GM12878 (cell line): ENCODE results near the gene XPNPEP2. TPM values are rescaled to one million over a fixed set of nuclear protein-coding genes. Genes with fewer than 3 reads are reported as not detected.
A peak's percentile ranks its signal among the peaks of the same experiment; 100 is the strongest.

ENCODE experiments used
- BRCA1 ChIP-seq: IDR thresholded peaks from 2 replicates; pipeline ENCODE4 v1.6.1; 2011; ENCODE audit warnings: low read depth, low read length, improper control_type of control experiment
- CBFB ChIP-seq: IDR thresholded peaks from 2 replicates; pipeline ENCODE4 v1.6.1; 2016; ENCODE audit warnings: antibody characterized with exemption, low read depth
- CHD2 ChIP-seq: IDR thresholded peaks from 2 replicates; pipeline ENCODE4 v1.6.1; 2011; ENCODE audit warnings: low read depth, low read length, improper control_type of control experiment, borderline replicate concordance
- EED ChIP-seq: sonication (generic); IDR thresholded peaks from 2 replicates; pipeline ENCODE4 v1.6.1; 2016; ENCODE audit warnings: antibody characterized with exemption, low read depth
- IKZF1 ChIP-seq: fragments of 450-650 bp; conservative IDR thresholded peaks from 2 replicates; pipeline ENCODE4 v1.6.1; 2017; ENCODE audit warnings: antibody characterized with exemption, mild to moderate bottlenecking
- JUNB ChIP-seq: IDR thresholded peaks from 2 replicates; pipeline ENCODE4 v1.6.1; 2016; ENCODE audit warnings: antibody characterized with exemption, mild to moderate bottlenecking
- MXI1 ChIP-seq: fragments of 150-350 bp; IDR thresholded peaks from 2 replicates; pipeline ENCODE4 v1.6.1; 2011; ENCODE audit warnings: low read depth, mild to moderate bottlenecking, inconsistent platforms, low read length, improper control_type of control experiment
- NFIC ChIP-seq: IDR thresholded peaks from 2 replicates; pipeline ENCODE4 v1.6.1; 2012; ENCODE audit warnings: low read depth, mild to moderate bottlenecking, inconsistent platforms, low read length, moderate library complexity
- NR2C1 ChIP-seq: fragments of 450-650 bp; IDR thresholded peaks from 2 replicates; pipeline ENCODE4 v1.6.1; 2017; ENCODE audit warnings: antibody characterized with exemption, mild to moderate bottlenecking, moderate library complexity
- POU2F2 ChIP-seq: IDR thresholded peaks from 3 replicates; pipeline ENCODE4 v1.6.1; 2011; ENCODE audit warnings: low read depth, mild to moderate bottlenecking, low read length, borderline replicate concordance
- WRNIP1 ChIP-seq: IDR thresholded peaks from 2 replicates; pipeline ENCODE4 v1.6.1; 2011; ENCODE audit warnings: low read depth, low read length, improper control_type of control experiment, borderline replicate concordance
- ZZZ3 ChIP-seq: IDR thresholded peaks from 2 replicates; pipeline ENCODE4 v1.6.1; 2011; ENCODE audit warnings: low read depth; ENCODE audit not compliant: control insufficient read depth, insufficient read length
- polyA plus RNA-seq, 11 experiments: library from polyadenylated mRNA; depleted of rRNA in 4 of 11; unstranded in 6 of 11; stranded (reverse) in 5 of 11; fragments of >200 nt; fragmentation: Nextera tagmentation in 4 of 11; fragmentation: Illumina TruSeq in 1 of 11; extraction: Ambion mirVana in 4 of 11; extraction: Trizol in 1 of 11; gene quantifications; 1 replicate in 1 of 11; 2 replicates in 10 of 11; pipeline versions ENCODE4 v1.2.1 to v1.2.3, GENCODE V29; 2011 to 2016; ENCODE audit warnings: inconsistent platforms in 2 of 11, missing spikeins in 2 of 11, low read depth in 1 of 11
- total RNA-seq, 4 experiments: library from RNA; depleted of rRNA in 3 of 4; stranded (reverse); fragments of >200 nt in 3 of 4; fragmentation: Illumina TruSeq in 1 of 4; extraction: Trizol in 1 of 4; gene quantifications; 2 replicates each; pipeline versions ENCODE4 v1.2.1 to v1.2.3, GENCODE V29; 2013 to 2021
- TF ChIP-seq, protein P1 (sequence below): fragments of 450-650 bp; IDR thresholded peaks from 2 replicates; pipeline ENCODE4 v1.6.1; 2017; ENCODE audit warnings: mild to moderate bottlenecking, moderate library complexity
- TF ChIP-seq, protein P2 (sequence below): IDR thresholded peaks from 2 replicates; pipeline ENCODE4 v1.6.1; 2012; ENCODE audit warnings: improper control_type of control experiment, low read depth, low read length; ENCODE audit not compliant: insufficient replicate concordance
- TF ChIP-seq, protein P3 (sequence below): IDR thresholded peaks from 2 replicates; pipeline ENCODE4 v1.6.1; 2012; ENCODE audit warnings: low read depth, low read length, improper control_type of control experiment
- TF ChIP-seq, protein P4 (sequence below): fragments of 450-650 bp; IDR thresholded peaks from 2 replicates; pipeline ENCODE4 v1.6.1; 2018; ENCODE audit warnings: mild to moderate bottlenecking, low read depth, moderate library complexity; ENCODE audit not compliant: partially characterized antibody
- TF ChIP-seq, protein P5 (sequence below): IDR thresholded peaks from 2 replicates; pipeline ENCODE4 v1.6.1; 2011; ENCODE audit warnings: mild to moderate bottlenecking, low read depth, low read length, moderate library complexity; ENCODE audit not compliant: insufficient replicate concordance

XPNPEP2 gene
- total and polyA plus RNA-seq, 10 of the 15 experiments (the other 5 are each of a cell fraction or from before 2014, with no cell fraction given) = 0.04 to 0.37 (median 0.15) TPM

DNA sequence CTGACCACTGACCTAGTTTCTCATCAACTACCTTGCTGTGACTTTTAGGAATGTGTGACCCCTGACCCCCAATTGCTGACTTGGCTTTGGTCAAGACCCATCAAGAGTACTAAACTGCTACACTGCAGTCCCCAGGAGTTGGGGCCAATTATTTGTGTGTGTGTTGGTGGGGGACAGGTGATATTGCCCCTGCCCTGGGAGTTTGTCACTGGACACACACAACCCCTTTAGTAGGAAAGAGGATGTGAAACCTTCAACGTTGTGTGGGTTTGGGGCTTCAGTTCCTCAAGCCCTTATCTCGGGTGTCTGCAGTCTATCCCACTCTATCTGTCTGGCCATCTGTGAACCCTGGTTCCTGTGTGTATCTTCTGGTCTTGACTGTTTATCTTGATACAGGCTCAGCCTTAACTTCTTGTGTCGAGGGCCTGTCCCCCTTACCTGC is 47.5 kb downstream of the XPNPEP2 start (continued):
- TF ChIP-seq, protein P1, sequence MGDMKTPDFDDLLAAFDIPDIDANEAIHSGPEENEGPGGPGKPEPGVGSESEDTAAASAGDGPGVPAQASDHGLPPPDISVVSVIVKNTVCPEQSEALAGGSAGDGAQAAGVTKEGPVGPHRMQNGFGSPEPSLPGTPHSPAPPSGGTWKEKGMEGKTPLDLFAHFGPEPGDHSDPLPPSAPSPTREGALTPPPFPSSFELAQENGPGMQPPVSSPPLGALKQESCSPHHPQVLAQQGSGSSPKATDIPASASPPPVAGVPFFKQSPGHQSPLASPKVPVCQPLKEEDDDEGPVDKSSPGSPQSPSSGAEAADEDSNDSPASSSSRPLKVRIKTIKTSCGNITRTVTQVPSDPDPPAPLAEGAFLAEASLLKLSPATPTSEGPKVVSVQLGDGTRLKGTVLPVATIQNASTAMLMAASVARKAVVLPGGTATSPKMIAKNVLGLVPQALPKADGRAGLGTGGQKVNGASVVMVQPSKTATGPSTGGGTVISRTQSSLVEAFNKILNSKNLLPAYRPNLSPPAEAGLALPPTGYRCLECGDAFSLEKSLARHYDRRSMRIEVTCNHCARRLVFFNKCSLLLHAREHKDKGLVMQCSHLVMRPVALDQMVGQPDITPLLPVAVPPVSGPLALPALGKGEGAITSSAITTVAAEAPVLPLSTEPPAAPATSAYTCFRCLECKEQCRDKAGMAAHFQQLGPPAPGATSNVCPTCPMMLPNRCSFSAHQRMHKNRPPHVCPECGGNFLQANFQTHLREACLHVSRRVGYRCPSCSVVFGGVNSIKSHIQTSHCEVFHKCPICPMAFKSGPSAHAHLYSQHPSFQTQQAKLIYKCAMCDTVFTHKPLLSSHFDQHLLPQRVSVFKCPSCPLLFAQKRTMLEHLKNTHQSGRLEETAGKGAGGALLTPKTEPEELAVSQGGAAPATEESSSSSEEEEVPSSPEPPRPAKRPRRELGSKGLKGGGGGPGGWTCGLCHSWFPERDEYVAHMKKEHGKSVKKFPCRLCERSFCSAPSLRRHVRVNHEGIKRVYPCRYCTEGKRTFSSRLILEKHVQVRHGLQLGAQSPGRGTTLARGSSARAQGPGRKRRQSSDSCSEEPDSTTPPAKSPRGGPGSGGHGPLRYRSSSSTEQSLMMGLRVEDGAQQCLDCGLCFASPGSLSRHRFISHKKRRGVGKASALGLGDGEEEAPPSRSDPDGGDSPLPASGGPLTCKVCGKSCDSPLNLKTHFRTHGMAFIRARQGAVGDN = peak; percentile 43; the same call in 1 of the 2 replicates
- TF ChIP-seq, protein P2, sequence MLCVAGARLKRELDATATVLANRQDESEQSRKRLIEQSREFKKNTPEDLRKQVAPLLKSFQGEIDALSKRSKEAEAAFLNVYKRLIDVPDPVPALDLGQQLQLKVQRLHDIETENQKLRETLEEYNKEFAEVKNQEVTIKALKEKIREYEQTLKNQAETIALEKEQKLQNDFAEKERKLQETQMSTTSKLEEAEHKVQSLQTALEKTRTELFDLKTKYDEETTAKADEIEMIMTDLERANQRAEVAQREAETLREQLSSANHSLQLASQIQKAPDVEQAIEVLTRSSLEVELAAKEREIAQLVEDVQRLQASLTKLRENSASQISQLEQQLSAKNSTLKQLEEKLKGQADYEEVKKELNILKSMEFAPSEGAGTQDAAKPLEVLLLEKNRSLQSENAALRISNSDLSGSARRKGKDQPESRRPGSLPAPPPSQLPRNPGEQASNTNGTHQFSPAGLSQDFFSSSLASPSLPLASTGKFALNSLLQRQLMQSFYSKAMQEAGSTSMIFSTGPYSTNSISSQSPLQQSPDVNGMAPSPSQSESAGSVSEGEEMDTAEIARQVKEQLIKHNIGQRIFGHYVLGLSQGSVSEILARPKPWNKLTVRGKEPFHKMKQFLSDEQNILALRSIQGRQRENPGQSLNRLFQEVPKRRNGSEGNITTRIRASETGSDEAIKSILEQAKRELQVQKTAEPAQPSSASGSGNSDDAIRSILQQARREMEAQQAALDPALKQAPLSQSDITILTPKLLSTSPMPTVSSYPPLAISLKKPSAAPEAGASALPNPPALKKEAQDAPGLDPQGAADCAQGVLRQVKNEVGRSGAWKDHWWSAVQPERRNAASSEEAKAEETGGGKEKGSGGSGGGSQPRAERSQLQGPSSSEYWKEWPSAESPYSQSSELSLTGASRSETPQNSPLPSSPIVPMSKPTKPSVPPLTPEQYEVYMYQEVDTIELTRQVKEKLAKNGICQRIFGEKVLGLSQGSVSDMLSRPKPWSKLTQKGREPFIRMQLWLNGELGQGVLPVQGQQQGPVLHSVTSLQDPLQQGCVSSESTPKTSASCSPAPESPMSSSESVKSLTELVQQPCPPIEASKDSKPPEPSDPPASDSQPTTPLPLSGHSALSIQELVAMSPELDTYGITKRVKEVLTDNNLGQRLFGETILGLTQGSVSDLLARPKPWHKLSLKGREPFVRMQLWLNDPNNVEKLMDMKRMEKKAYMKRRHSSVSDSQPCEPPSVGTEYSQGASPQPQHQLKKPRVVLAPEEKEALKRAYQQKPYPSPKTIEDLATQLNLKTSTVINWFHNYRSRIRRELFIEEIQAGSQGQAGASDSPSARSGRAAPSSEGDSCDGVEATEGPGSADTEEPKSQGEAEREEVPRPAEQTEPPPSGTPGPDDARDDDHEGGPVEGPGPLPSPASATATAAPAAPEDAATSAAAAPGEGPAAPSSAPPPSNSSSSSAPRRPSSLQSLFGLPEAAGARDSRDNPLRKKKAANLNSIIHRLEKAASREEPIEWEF = peak; percentile 59
- TF ChIP-seq, protein P3, sequence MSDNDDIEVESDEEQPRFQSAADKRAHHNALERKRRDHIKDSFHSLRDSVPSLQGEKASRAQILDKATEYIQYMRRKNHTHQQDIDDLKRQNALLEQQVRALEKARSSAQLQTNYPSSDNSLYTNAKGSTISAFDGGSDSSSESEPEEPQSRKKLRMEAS = no peak
- TF ChIP-seq CBFB (no peak; the same call in none of the 2 replicates), POU2F2 (no peak), EED (peak; percentile 73; the same call in 1 of the 2 replicates), BRCA1 (no peak), ZZZ3 (no peak), NFIC (no peak), JUNB (no peak), NR2C1 (peak; percentile 78), WRNIP1 (no peak), MXI1 (no peak; the same call in 1 of the 2 replicates), IKZF1 (peak; percentile 75), CHD2 (peak; percentile 55; the same call in 1 of the 2 replicates)
- TF ChIP-seq, protein P4, sequence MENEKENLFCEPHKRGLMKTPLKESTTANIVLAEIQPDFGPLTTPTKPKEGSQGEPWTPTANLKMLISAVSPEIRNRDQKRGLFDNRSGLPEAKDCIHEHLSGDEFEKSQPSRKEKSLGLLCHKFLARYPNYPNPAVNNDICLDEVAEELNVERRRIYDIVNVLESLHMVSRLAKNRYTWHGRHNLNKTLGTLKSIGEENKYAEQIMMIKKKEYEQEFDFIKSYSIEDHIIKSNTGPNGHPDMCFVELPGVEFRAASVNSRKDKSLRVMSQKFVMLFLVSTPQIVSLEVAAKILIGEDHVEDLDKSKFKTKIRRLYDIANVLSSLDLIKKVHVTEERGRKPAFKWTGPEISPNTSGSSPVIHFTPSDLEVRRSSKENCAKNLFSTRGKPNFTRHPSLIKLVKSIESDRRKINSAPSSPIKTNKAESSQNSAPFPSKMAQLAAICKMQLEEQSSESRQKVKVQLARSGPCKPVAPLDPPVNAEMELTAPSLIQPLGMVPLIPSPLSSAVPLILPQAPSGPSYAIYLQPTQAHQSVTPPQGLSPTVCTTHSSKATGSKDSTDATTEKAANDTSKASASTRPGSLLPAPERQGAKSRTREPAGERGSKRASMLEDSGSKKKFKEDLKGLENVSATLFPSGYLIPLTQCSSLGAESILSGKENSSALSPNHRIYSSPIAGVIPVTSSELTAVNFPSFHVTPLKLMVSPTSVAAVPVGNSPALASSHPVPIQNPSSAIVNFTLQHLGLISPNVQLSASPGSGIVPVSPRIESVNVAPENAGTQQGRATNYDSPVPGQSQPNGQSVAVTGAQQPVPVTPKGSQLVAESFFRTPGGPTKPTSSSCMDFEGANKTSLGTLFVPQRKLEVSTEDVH = no peak
- TF ChIP-seq, protein P5, sequence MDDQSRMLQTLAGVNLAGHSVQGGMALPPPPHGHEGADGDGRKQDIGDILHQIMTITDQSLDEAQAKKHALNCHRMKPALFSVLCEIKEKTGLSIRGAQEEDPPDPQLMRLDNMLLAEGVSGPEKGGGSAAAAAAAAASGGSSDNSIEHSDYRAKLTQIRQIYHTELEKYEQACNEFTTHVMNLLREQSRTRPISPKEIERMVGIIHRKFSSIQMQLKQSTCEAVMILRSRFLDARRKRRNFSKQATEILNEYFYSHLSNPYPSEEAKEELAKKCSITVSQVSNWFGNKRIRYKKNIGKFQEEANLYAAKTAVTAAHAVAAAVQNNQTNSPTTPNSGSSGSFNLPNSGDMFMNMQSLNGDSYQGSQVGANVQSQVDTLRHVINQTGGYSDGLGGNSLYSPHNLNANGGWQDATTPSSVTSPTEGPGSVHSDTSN = no peak
